GM12891 (cell line): ENCODE results near the gene COL19A1.

Experiments
- POLR2A ChIP-seq: IDR thresholded peaks from 2 replicates; pipeline ENCODE4 v1.6.1; 2011; ENCODE audit warnings: low read depth, low read length, control low read depth
- POLR2AphosphoS5 ChIP-seq: IDR thresholded peaks from 2 replicates; pipeline ENCODE4 v1.6.1; 2011; ENCODE audit warnings: low read depth, low read length, control low read depth
- POU2F2 ChIP-seq: IDR thresholded peaks from 2 replicates; pipeline ENCODE4 v1.6.1; 2011; ENCODE audit warnings: low read depth, mild to moderate bottlenecking, control low read depth, low read length, moderate library complexity
- SPI1 ChIP-seq: IDR thresholded peaks from 2 replicates; pipeline ENCODE4 v1.6.1; 2011; ENCODE audit warnings: low read depth, low read length, control low read depth

- no peak for TF ChIP-seq POU2F2
- TF ChIP-seq POLR2A, result no peak
- TF ChIP-seq POLR2AphosphoS5, result no peak
- no peak for TF ChIP-seq SPI1
These were observed 22.3 kb downstream of the COL19A1 start for GRCh38 chr6:69888482-69889233.
